ENCODE data around the gene PATJ. TPM values are rescaled to one million over a fixed set of nuclear protein-coding genes. Genes with fewer than 3 reads are reported as not detected.
"Not testable (repeated sequence)": the region's sequence is repeated elsewhere in the genome, so short reads cannot be mapped to it uniquely, and the experiment has no call there.

Gene PATJ
- total RNA-seq, 2 donors from 2014 or later: 47.8 to 64.5 TPM

DNA sequence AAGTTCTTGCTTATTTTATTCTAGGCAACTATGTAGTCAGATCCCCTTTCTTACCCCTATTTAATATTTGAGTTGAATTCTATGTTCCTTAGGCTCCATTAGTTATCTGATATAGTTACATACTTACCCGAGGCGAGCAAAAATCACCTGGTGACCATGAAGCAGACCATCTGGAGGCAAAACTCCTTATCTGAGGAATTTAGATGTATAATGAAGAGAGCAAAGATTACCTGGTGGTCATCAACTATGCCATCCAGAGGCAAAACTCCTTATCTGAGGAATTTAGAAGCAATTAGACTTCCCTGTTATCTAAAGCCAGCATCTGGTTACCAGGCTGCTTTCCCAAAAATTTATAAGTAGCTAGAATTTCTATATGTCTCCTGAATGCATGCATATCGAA lies 129.9 kb downstream of the PATJ start:
- TF ChIP-seq, protein P1, sequence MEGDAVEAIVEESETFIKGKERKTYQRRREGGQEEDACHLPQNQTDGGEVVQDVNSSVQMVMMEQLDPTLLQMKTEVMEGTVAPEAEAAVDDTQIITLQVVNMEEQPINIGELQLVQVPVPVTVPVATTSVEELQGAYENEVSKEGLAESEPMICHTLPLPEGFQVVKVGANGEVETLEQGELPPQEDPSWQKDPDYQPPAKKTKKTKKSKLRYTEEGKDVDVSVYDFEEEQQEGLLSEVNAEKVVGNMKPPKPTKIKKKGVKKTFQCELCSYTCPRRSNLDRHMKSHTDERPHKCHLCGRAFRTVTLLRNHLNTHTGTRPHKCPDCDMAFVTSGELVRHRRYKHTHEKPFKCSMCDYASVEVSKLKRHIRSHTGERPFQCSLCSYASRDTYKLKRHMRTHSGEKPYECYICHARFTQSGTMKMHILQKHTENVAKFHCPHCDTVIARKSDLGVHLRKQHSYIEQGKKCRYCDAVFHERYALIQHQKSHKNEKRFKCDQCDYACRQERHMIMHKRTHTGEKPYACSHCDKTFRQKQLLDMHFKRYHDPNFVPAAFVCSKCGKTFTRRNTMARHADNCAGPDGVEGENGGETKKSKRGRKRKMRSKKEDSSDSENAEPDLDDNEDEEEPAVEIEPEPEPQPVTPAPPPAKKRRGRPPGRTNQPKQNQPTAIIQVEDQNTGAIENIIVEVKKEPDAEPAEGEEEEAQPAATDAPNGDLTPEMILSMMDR (IDR thresholded peaks at IDR 0.05): no peak
- H3K9me3 ChIP-seq: peaks cover 3% of the 10 kb centered on the region
- no peak for DNase-seq (ENCODE audit: low spot score)
- no peaks in the 10 kb centered on the region for H3K36me3 ChIP-seq
- no peaks in the 10 kb centered on the region for H3K27me3 ChIP-seq (replicated peaks; ENCODE audit: insufficient read depth)
- no peaks in the 10 kb centered on the region for H3K4me1 ChIP-seq (ENCODE audit: control insufficient read depth in 1 of 2, low read depth in 2 of 2)
- H3K27ac ChIP-seq: no peak overlapping the region
- no peak for ATAC-seq (ENCODE audit: insufficient number of reproducible peaks, low FRiP score, low read depth)
- no peak overlapping the region for H3K4me3 ChIP-seq

DNA sequence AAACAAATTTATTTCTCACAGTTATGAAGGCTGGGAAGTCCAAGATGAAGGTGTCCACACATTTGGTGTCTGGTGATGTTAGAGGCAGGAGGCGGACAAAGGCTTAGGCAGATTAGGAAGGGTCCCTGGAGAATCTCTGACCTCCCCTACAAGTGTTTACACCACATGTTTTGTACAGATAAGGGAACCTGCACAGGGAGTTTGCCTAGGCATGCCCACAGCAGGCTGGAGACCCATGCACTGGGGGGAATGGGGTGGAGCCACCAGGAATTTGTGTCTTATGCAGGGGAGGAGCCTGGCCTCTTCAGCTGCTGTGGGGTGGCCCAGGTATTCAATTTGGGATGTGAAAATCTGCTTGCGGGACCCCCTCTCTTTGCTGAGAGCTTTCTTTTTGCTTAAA lies 131.3 kb downstream of the PATJ start:
- TF ChIP-seq, protein P1 (IDR thresholded peaks at IDR 0.05): no peak
- H3K36me3 ChIP-seq: no peaks in the 10 kb centered on the region
- H3K4me1 ChIP-seq (ENCODE audit: control insufficient read depth in 1 of 2, low read depth in 2 of 2): no peaks in the 10 kb centered on the region
- no peak for ATAC-seq (ENCODE audit: insufficient number of reproducible peaks, low FRiP score, low read depth)
- H3K27me3 ChIP-seq (replicated peaks; ENCODE audit: insufficient read depth): no peaks in the 10 kb centered on the region
- no peak for DNase-seq (ENCODE audit: low spot score)
- peaks cover 3% of the 10 kb centered on the region for H3K9me3 ChIP-seq
- H3K27ac ChIP-seq: no peak overlapping the region
- no peak overlapping the region for H3K4me3 ChIP-seq

DNA sequence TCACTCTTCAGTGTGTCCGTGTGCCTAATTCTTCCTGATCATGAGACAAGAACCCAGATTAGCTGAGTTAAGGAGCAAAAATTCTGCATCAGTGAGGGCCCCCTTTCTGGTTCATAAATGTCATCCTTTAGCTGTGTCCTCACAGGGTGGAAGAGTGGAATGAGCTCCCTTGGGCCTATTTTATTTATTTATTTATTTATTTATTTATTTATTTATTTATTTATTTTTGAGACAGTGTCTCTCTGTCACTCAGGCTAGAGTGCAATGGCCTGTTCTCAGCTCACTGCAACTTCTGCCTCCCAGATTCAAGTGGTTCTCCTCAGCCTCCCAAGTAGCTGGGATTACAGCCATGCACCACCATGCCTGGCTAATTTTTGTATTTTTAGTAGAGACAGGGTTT lies 131.7 kb downstream of the PATJ start:
- Histone ChIP-seq H3K4me1 (ENCODE audit: control insufficient read depth in 1 of 2, low read depth in 2 of 2) (no peaks in the 10 kb centered on the region), H3K27ac (no peak overlapping the region), H3K27me3 (replicated peaks; ENCODE audit: insufficient read depth) (no peaks in the 10 kb centered on the region), H3K9me3 (peaks cover 3% of the 10 kb centered on the region), H3K36me3 (no peaks in the 10 kb centered on the region), H3K4me3 (no peak overlapping the region)
- ATAC-seq (ENCODE audit: insufficient number of reproducible peaks, low FRiP score, low read depth): no peak
- TF ChIP-seq, protein P1 (IDR thresholded peaks at IDR 0.05): no peak
- no peak for DNase-seq (ENCODE audit: low spot score)

DNA sequence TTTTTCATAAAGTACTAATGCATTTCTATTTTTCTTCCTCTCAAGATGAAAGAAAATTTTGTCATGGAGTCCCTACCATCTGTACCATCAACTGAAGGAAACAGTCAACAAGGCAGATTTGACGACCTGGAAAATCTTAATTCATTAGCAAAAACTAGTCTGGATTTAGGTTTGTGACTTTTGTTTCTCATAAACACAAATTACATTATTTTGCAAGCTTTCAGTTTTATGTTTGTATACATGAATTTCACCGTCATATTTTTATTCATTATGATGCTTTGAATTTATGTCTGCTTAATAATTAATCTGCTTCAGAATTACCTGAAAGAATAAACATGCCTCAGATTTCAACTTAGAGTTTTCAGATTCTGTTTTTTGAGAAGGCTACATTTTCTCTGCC lies 132.9 kb downstream of the PATJ start:
- ATAC-seq (ENCODE audit: insufficient number of reproducible peaks, low FRiP score, low read depth) (no peak), DNase-seq (ENCODE audit: low spot score) (no peak)
- Histone ChIP-seq H3K36me3 (no peaks in the 10 kb centered on the region), H3K4me1 (ENCODE audit: control insufficient read depth in 1 of 2, low read depth in 2 of 2) (peaks cover 3 to 8% of the 10 kb centered on the region in 2 donors), H3K4me3 (no peak overlapping the region), H3K27me3 (replicated peaks; ENCODE audit: insufficient read depth) (no peaks in the 10 kb centered on the region), H3K27ac (no peak overlapping the region), H3K9me3 (peaks cover 3% of the 10 kb centered on the region)
- TF ChIP-seq, protein P1 (IDR thresholded peaks at IDR 0.05): no peak

DNA sequence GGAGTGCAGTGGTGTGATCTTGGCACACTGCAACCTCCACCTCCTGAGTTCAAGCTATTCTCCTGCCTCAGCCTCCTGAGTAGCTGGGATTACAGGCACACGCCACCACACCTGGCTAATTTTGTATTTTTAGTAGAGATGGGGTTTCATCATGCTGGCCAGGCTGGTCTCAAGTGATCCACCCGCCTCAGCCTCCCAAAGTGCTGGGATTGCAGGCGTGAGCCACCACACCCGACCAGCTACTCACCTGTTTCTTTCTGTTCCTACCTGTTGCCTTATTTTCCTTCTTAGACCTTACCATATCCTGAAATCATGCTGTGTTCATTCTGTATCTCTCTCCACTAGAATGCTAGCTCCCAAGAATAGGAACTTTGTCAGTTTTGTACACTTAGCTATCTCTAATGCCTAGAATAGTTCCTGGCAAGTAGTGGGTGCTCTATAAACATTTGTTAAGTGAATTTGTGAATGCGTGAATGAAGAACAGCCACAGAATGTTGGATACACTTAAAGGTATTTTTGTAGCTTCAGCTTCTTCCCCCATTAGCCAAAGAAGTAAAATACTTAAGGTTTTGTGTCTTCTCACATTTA lies 137.7 kb downstream of the PATJ start:
- H3K4me1 ChIP-seq (ENCODE audit: control insufficient read depth in 1 of 2, low read depth in 2 of 2): peaks cover 7 to 18% of the 10 kb centered on the region in 2 donors
- not testable (repeated sequence) for ATAC-seq (ENCODE audit: insufficient number of reproducible peaks, low FRiP score, low read depth); H3K9me3 ChIP-seq; H3K27me3 ChIP-seq (replicated peaks; ENCODE audit: insufficient read depth); H3K4me3 ChIP-seq; H3K36me3 ChIP-seq; DNase-seq (ENCODE audit: low spot score)
- peak overlapping the region; percentile 39 to 58 for H3K27ac ChIP-seq

Data from thoracic aorta (tissue), 2 donors.